Skeletal muscle satellite cell (primary cell): ENCODE results near the gene CAMTA1.

Experiments used
- H3K27me3 ChIP-seq: 2 replicates; pipeline ENCODE4 v1.7.0; 2013; ENCODE audit warnings: low read length; ENCODE audit not compliant: control insufficient read depth, insufficient read depth
- H3K36me3 ChIP-seq: 2 replicates; pipeline ENCODE4 v1.7.0; 2013; ENCODE audit warnings: mild to moderate bottlenecking, control low read depth, low read length; ENCODE audit not compliant: insufficient read depth
- H3K4me1 ChIP-seq: 2 replicates; pipeline ENCODE4 v1.7.0; 2013; ENCODE audit warnings: low read length; ENCODE audit not compliant: control insufficient read depth, insufficient read depth
- H3K4me2 ChIP-seq: 2 replicates; pipeline ENCODE4 v1.7.0; 2013; ENCODE audit warnings: mild to moderate bottlenecking, low read length
- H3K4me3 ChIP-seq: 2 replicates; pipeline ENCODE4 v1.7.0; 2013; ENCODE audit warnings: low read length
- H3K9ac ChIP-seq: 2 replicates; pipeline ENCODE4 v1.7.0; 2013; ENCODE audit warnings: mild to moderate bottlenecking, low read depth, low read length, moderate library complexity
- H3K9me3 ChIP-seq: replicated peaks from 2 replicates; pipeline ENCODE4 v1.7.0; 2013; ENCODE audit warnings: mild to moderate bottlenecking, control low read depth, low read length

CAMTA1 gene

GRCh38 chr1:7388488-7389185, 603.4 kb downstream of the CAMTA1 start:
- H3K27me3 ChIP-seq: no peaks in the 10 kb centered on the region
- H3K36me3 ChIP-seq: no peaks in the 10 kb centered on the region
- H3K4me2 ChIP-seq: peak overlapping the region; percentile 51
- H3K9ac ChIP-seq: peak overlapping the region; percentile 64
- H3K4me1 ChIP-seq: peaks cover 26% of the 10 kb centered on the region
- peak overlapping the region; percentile 11 for H3K4me3 ChIP-seq
- H3K9me3 ChIP-seq: no peaks in the 10 kb centered on the region

DNA sequence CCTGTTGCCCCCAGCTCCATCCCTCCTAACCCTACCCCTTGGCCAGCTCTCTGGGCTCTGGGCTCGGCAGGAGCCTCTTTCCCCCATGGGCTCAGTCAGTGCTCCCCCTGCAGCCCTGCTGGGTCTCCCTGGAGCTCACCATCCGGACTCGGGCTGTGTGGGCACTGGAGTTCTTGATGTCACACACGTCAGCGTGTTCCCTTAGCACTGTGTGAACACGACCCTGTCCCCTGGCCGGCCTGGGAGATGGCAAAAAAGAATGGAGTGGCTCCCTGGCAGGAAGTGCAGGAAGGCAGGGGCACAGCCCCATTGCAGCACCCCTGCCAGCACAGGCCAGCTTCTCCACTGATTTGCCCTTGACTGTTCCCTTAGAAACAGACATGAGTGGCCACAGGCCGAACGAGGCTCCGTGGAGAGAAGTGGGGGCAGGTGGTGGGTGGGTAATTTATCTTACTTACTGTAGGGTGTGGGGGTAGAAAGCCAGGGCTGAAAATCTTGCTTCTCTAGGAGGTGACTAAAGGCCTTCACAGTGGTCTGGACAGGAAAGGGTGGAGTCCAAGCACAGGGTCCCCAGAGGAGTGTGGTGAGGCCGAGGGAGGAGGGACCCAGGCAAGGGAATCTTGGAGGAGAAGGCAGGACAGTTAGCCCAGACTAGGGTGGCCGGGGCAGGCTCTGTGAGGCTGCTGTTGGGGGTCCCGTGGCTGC, 604.1 kb downstream of the CAMTA1 start:
- H3K27me3 ChIP-seq: no peaks in the 10 kb centered on the region
- H3K9ac ChIP-seq: peak overlapping the region; percentile 64
- peaks cover 26% of the 10 kb centered on the region for H3K4me1 ChIP-seq
- H3K4me2 ChIP-seq: peak overlapping the region; percentile 51
- H3K4me3 ChIP-seq: peak overlapping the region; percentile 11
- H3K9me3 ChIP-seq: no peaks in the 10 kb centered on the region
- no peaks in the 10 kb centered on the region for H3K36me3 ChIP-seq

DNA sequence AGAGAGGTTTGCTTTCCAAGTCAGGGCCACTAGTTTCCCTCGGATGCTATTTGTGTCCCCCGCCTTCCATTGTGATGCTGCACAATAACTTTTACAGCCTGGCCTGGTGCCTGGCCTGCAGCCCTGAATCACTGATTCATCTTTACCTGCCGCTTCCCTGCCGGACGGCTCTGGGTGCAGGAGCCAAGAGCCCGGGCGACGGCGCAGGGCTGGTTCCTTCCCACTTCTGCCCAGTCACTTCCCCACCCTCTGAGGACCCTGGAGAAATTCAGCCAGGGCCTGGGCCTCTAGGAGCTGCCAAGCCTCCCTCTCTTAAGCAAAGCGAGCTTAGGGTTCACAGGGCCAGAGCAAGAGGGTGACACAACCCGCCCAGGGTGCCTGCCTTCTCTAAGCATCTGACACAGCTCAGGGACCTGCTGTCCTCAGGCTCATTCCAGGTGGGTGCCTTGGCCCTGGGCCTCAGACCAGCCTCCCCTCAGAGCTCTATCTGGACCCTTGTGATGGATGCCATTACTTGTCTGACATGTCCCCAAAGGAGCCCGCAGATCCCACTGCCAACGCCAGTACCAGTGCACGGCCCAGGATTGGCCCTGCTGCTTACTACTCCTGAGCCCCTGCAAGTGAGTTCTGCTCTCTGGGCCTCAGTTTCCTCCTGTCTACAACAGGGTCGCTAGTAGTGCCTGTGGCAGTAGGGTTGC, 604.8 kb downstream of the CAMTA1 start:
- peaks cover 26% of the 10 kb centered on the region for H3K4me1 ChIP-seq
- H3K27me3 ChIP-seq: no peaks in the 10 kb centered on the region
- no peaks in the 10 kb centered on the region for H3K9me3 ChIP-seq
- H3K4me3 ChIP-seq: no peak overlapping the region
- peak overlapping the region; percentile 51 for H3K4me2 ChIP-seq
- H3K9ac ChIP-seq: peak overlapping the region; percentile 64
- H3K36me3 ChIP-seq: no peaks in the 10 kb centered on the region

- no peaks in the 10 kb centered on the region for H3K9me3 ChIP-seq
- H3K4me3 ChIP-seq: no peak overlapping the region
- H3K4me1 ChIP-seq: peaks cover 26% of the 10 kb centered on the region
- no peak overlapping the region for H3K4me2 ChIP-seq
- no peaks in the 10 kb centered on the region for H3K36me3 ChIP-seq
- no peaks in the 10 kb centered on the region for H3K27me3 ChIP-seq
- H3K9ac ChIP-seq: no peak overlapping the region
These were observed 605.3 kb downstream of the CAMTA1 start for GRCh38 chr1:7390604-7391000.

DNA sequence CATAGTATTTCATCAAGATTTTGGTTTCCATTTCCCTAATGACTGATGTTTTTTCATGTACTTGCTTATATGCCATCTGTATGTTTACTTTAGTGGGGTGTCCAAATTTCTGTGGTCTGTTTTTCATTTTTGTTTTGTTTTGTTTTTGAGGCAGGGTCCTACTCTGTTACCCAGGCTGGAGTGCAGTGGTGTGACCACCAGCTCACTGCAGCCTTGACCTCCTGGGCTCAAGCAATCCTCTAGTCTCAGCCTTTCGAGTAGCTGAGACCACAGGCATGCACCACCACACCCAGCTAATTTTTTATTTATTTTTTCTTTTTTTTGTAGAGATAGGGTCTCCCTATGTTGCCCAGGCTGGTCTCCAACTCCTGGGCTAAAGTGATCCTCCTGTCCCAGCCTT, 607.9 kb downstream of the CAMTA1 start:
- Histone ChIP-seq H3K36me3 (no peaks in the 10 kb centered on the region), H3K27me3 (no peaks in the 10 kb centered on the region), H3K9ac (no peak overlapping the region), H3K9me3 (peaks cover 5% of the 10 kb centered on the region), H3K4me2 (no peak overlapping the region), H3K4me3 (no peak overlapping the region), H3K4me1 (peaks cover 20% of the 10 kb centered on the region)

DNA sequence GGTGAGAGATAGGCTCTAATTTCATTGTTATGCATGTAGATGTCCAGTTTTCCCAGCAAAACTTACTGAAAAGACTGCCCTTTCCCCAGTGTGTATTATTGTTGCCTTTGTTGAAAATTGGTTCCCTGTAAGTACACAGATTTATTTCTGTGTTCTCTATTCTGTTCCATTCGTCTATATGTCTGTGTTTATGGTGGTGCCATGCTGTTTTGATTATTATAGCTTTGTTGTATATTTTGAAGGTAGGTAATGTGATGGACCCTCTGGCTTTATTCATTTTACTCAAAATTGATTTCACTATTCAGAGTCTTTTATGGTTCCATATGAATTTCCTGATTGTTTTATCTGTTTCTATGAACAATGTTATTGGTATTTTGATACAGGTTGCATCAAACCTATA, 610.0 kb downstream of the CAMTA1 start:
- H3K36me3 ChIP-seq: no peaks in the 10 kb centered on the region
- H3K27me3 ChIP-seq: no peaks in the 10 kb centered on the region
- no peak overlapping the region for H3K4me2 ChIP-seq
- H3K4me3 ChIP-seq: no peak overlapping the region
- H3K9me3 ChIP-seq: peaks cover 5% of the 10 kb centered on the region
- no peak overlapping the region for H3K9ac ChIP-seq
- no peaks in the 10 kb centered on the region for H3K4me1 ChIP-seq

DNA sequence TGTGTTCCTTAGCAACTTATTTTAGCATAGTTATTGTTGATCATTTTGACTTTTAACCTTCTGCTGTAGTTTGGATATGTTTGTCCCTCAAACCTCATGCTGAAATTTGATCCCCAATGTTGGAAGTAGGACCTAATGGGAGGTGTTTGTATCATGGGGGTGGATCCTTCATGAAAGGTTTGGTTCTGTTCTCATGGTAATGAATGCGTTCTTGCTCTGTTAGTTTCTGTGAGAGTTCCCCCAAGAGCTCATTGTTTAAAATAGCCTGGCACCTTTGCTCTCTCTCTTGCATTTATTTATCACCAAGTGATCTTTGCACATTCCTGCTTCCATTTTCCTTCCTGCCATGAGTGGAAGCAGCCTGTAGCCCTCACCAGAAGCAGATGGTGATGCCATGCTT, 613.7 kb downstream of the CAMTA1 start:
- Histone ChIP-seq H3K27me3 (no peaks in the 10 kb centered on the region), H3K36me3 (no peaks in the 10 kb centered on the region), H3K4me2 (no peak overlapping the region), H3K9me3 (peaks cover 5% of the 10 kb centered on the region), H3K9ac (no peak overlapping the region), H3K4me3 (no peak overlapping the region), H3K4me1 (peaks cover 16% of the 10 kb centered on the region)

DNA sequence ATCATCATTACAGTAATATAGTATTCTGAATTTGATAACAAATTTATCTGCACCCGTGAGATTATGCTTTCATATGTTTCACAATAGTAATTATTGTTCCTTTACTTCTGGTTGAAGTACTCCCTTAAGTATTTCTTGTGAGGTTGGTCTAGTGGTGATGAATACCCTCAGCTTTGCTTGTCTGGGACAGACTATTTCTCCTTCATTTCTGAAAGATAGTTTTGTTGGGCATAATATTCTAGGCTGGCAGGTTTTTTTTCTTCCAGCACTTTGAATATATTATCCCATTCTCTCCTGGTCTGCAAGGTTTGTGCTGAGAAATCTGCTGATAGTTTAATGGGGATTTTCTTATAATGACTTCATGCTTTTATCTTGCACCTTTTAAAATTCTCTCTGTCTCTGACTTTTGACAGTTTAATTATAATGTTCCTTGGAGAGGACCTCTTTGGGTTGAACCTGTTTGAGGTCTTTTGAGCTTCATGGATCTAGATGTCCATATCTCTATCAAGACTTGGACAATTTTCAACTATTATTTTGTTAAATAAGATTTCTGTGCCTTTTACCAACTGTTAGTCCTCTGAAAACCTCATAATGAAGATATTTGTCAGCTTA, 614.4 kb downstream of the CAMTA1 start:
- H3K4me3 ChIP-seq: no peak overlapping the region
- H3K9ac ChIP-seq: no peak overlapping the region
- peaks cover 16% of the 10 kb centered on the region for H3K4me1 ChIP-seq
- no peaks in the 10 kb centered on the region for H3K27me3 ChIP-seq
- no peak overlapping the region for H3K4me2 ChIP-seq
- peaks cover 5% of the 10 kb centered on the region for H3K9me3 ChIP-seq
- H3K36me3 ChIP-seq: no peaks in the 10 kb centered on the region

DNA sequence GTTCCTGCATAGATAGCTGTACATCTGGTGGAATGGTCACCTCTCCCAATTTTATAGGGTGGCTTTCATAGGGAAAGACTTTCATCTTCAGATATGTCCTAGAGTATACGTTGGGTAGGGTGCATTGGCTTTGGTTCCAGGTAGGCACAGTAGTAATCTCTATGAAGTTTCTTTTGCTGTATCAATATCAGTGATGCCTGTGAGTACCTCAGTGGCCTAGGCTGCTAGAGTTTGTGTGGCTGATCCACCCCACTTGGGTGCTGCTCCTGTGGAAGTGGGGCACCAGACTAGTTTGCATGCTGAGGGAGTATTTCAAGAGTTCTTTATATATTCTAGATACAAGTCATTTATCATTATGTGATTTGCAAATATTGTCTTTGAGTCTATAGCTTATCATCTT, 615.3 kb downstream of the CAMTA1 start:
- no peak overlapping the region for H3K4me2 ChIP-seq
- no peaks in the 10 kb centered on the region for H3K36me3 ChIP-seq
- H3K9ac ChIP-seq: no peak overlapping the region
- no peaks in the 10 kb centered on the region for H3K27me3 ChIP-seq
- peaks cover 16% of the 10 kb centered on the region for H3K4me1 ChIP-seq
- peaks cover 5% of the 10 kb centered on the region for H3K9me3 ChIP-seq
- no peak overlapping the region for H3K4me3 ChIP-seq

GRCh38 chr1:7401814-7402547, 616.7 kb downstream of the CAMTA1 start:
- H3K36me3 ChIP-seq: no peaks in the 10 kb centered on the region
- H3K4me2 ChIP-seq: peak overlapping the region; percentile 30
- H3K9me3 ChIP-seq: no peaks in the 10 kb centered on the region
- no peaks in the 10 kb centered on the region for H3K27me3 ChIP-seq
- H3K4me1 ChIP-seq: peaks cover 16% of the 10 kb centered on the region
- H3K9ac ChIP-seq: peak overlapping the region; percentile 55
- no peak overlapping the region for H3K4me3 ChIP-seq

DNA sequence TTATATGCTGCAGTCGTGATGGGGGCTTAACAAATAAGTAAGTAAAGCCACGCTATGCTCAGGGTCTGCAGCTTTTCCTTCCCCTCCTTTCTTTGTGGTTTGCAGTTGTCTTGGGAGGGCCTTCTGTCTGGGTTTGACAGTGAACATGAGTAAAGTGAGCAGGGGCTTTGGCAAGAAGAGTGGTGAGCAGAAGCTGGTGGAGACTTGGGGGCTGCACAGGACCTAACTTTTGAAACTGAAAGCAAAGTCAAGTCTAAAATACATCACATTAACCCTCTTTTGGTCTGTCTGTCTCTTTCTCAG, 617.2 kb downstream of the CAMTA1 start:
- H3K9ac ChIP-seq: peak overlapping the region; percentile 55
- no peak overlapping the region for H3K4me3 ChIP-seq
- no peaks in the 10 kb centered on the region for H3K27me3 ChIP-seq
- H3K9me3 ChIP-seq: no peaks in the 10 kb centered on the region
- peaks cover 16% of the 10 kb centered on the region for H3K4me1 ChIP-seq
- peak overlapping the region; percentile 30 for H3K4me2 ChIP-seq
- H3K36me3 ChIP-seq: no peaks in the 10 kb centered on the region
